ENCODE data around the gene BTBD17. TPM values are rescaled to one million over a fixed set of nuclear protein-coding genes. Genes with fewer than 3 reads are reported as not detected.

The BTBD17 gene
- total RNA-seq, 1 donor from 2014 or later: not detected

DNA sequence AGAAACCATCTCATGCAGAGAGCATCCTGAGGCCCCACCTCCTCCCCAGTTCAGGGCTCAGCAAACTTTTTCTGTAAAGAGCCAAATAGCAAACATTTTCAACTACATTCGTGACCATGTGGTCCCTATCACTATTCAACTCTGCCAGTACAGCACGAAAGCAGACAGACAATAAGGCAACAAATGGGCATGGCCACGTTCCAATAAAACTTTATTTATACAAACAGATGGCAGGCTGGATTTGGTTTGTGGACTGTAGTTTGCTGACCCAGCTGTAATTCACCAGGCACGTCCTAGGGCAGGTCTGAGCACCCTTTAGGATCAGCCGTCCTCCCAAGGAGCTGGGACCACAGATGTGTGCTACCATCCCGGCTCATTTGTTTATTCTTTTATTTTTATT is 43.1 kb upstream of the BTBD17 start:
- Histone ChIP-seq H3K36me3 (ENCODE audit: insufficient read depth, low read length) (no peaks in the 10 kb centered on the region), H4K20me1 (ENCODE audit: insufficient read depth, low read length) (no peaks in the 10 kb centered on the region), H3K27ac (ENCODE audit: low read depth, low read length) (no peak overlapping the region), H3K27me3 (ENCODE audit: insufficient read depth, low read length) (no peaks in the 10 kb centered on the region), H3K9ac (ENCODE audit: low read length) (no peak overlapping the region), H3K79me2 (ENCODE audit: insufficient read depth, low read length) (no peaks in the 10 kb centered on the region), H2AFZ (ENCODE audit: low read depth, low read length) (no peak overlapping the region), H3K4me3 (ENCODE audit: insufficient read depth, low read depth, low read length) (no peak overlapping the region), H3K9me3 (ENCODE audit: insufficient read depth, low read depth, low read length) (no peaks in the 10 kb centered on the region), H3K4me1 (ENCODE audit: insufficient read depth, low read length) (no peaks in the 10 kb centered on the region), H3K4me2 (ENCODE audit: low read length) (no peak overlapping the region)
- Mint-ChIP-seq H3K4me1 (ENCODE audit: low read depth, unreplicated experiment) (no peaks in the 10 kb centered on the region), H3K27ac (ENCODE audit: unreplicated experiment) (no peak overlapping the region), H3K27me3 (ENCODE audit: low read depth, unreplicated experiment) (peaks cover 18% of the 10 kb centered on the region), H3K36me3 (ENCODE audit: low read depth, unreplicated experiment) (no peaks in the 10 kb centered on the region), H3K9me3 (ENCODE audit: unreplicated experiment) (no peaks in the 10 kb centered on the region), H3K4me3 (ENCODE audit: unreplicated experiment) (no peak overlapping the region)
- DNase-seq (ENCODE audit: low read depth) (no peak), FAIRE-seq (no peak)
- TF ChIP-seq, protein P1, sequence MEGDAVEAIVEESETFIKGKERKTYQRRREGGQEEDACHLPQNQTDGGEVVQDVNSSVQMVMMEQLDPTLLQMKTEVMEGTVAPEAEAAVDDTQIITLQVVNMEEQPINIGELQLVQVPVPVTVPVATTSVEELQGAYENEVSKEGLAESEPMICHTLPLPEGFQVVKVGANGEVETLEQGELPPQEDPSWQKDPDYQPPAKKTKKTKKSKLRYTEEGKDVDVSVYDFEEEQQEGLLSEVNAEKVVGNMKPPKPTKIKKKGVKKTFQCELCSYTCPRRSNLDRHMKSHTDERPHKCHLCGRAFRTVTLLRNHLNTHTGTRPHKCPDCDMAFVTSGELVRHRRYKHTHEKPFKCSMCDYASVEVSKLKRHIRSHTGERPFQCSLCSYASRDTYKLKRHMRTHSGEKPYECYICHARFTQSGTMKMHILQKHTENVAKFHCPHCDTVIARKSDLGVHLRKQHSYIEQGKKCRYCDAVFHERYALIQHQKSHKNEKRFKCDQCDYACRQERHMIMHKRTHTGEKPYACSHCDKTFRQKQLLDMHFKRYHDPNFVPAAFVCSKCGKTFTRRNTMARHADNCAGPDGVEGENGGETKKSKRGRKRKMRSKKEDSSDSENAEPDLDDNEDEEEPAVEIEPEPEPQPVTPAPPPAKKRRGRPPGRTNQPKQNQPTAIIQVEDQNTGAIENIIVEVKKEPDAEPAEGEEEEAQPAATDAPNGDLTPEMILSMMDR (IDR thresholded peaks at IDR 0.05; ENCODE audit: insufficient read depth, low read depth, low read length): no peak
- TF ChIP-seq EZH2 (IDR thresholded peaks at IDR 0.05; ENCODE audit: insufficient read depth, low read length): no peak

DNA sequence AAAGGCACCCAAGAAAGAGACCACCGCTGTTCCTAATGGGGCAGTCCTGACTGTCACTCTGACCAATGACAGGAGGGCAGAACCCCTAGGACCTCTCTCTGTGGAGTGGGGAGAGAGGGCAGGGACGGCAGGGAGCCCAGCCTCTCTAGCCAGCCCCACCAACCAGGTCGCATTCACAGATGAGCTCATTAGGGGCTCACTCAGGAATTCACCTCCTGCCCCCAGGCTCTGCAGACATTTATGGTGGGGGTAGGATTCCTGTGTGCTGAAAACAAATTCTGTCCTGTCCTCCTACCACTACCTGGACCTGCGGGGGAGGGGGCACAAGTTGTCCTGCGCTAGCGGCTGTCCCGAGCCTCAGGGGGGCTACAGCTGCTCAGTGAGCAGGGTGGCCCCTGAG is 42.5 kb upstream of the BTBD17 start:
- Histone ChIP-seq H3K9ac (ENCODE audit: low read length) (no peak overlapping the region), H3K27me3 (ENCODE audit: insufficient read depth, low read length) (no peaks in the 10 kb centered on the region), H3K36me3 (ENCODE audit: insufficient read depth, low read length) (no peaks in the 10 kb centered on the region), H3K9me3 (ENCODE audit: insufficient read depth, low read depth, low read length) (no peaks in the 10 kb centered on the region), H3K4me1 (ENCODE audit: insufficient read depth, low read length) (no peaks in the 10 kb centered on the region), H3K4me3 (ENCODE audit: insufficient read depth, low read depth, low read length) (no peak overlapping the region), H2AFZ (ENCODE audit: low read depth, low read length) (no peak overlapping the region), H4K20me1 (ENCODE audit: insufficient read depth, low read length) (no peaks in the 10 kb centered on the region), H3K79me2 (ENCODE audit: insufficient read depth, low read length) (no peaks in the 10 kb centered on the region), H3K27ac (ENCODE audit: low read depth, low read length) (no peak overlapping the region), H3K4me2 (ENCODE audit: low read length) (no peak overlapping the region)
- DNase-seq (ENCODE audit: low read depth) (no peak), FAIRE-seq (no peak)
- no peak overlapping the region for H3K4me3 Mint-ChIP-seq (ENCODE audit: unreplicated experiment)
- H3K27ac Mint-ChIP-seq (ENCODE audit: unreplicated experiment): no peak overlapping the region
- H3K27me3 Mint-ChIP-seq (ENCODE audit: low read depth, unreplicated experiment): peaks cover 23% of the 10 kb centered on the region
- H3K36me3 Mint-ChIP-seq (ENCODE audit: low read depth, unreplicated experiment): no peaks in the 10 kb centered on the region
- H3K4me1 Mint-ChIP-seq (ENCODE audit: low read depth, unreplicated experiment): no peaks in the 10 kb centered on the region
- H3K9me3 Mint-ChIP-seq (ENCODE audit: unreplicated experiment): no peaks in the 10 kb centered on the region
- TF ChIP-seq, protein P1 (IDR thresholded peaks at IDR 0.05; ENCODE audit: insufficient read depth, low read depth, low read length): no peak
- no peak for TF ChIP-seq EZH2 (IDR thresholded peaks at IDR 0.05; ENCODE audit: insufficient read depth, low read length)

DNA sequence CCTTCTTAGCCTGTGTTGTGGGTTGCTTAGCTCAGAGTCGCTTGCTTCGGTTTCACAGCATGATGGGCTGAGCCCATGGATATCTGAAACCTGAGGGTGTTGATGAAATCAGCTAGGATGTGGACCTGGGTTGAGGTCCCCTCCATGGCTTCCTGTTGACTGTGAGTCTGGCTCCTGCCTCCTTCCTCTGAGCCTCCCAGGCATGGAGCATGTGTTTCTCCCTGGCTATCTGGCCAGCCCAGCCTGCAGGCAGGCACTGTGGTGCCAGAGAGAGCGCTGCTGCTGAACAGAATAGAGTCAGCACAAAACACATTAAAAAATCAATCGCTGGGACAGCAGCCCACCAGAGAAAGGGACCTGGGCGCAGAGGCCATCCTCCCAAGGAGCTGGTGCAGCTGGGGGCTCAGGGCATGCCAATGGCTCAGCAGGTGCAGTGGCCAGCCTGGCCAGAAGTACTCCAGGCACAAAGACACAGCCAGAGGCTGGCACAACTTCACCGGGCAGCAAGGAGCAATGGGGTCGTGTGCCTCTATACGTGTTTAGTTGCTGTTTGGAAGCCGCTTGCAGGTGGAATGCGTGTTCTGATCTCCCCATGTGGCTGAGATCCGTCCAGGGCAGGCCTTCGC is 42.0 kb upstream of the BTBD17 start:
- no peaks in the 10 kb centered on the region for H3K9me3 ChIP-seq (ENCODE audit: insufficient read depth, low read depth, low read length)
- no peaks in the 10 kb centered on the region for H4K20me1 ChIP-seq (ENCODE audit: insufficient read depth, low read length)
- Mint-ChIP-seq H3K4me1 (ENCODE audit: low read depth, unreplicated experiment) (no peaks in the 10 kb centered on the region), H3K36me3 (ENCODE audit: low read depth, unreplicated experiment) (no peaks in the 10 kb centered on the region), H3K9me3 (ENCODE audit: unreplicated experiment) (no peaks in the 10 kb centered on the region), H3K27me3 (ENCODE audit: low read depth, unreplicated experiment) (peaks cover 24% of the 10 kb centered on the region), H3K4me3 (ENCODE audit: unreplicated experiment) (no peak overlapping the region), H3K27ac (ENCODE audit: unreplicated experiment) (no peak overlapping the region)
- no peak overlapping the region for H3K9ac ChIP-seq (ENCODE audit: low read length)
- no peaks in the 10 kb centered on the region for H3K79me2 ChIP-seq (ENCODE audit: insufficient read depth, low read length)
- H2AFZ ChIP-seq (ENCODE audit: low read depth, low read length): no peak overlapping the region
- DNase-seq (ENCODE audit: low read depth): no peak
- H3K36me3 ChIP-seq (ENCODE audit: insufficient read depth, low read length): no peaks in the 10 kb centered on the region
- no peak overlapping the region for H3K4me3 ChIP-seq (ENCODE audit: insufficient read depth, low read depth, low read length)
- no peaks in the 10 kb centered on the region for H3K4me1 ChIP-seq (ENCODE audit: insufficient read depth, low read length)
- no peak overlapping the region for H3K4me2 ChIP-seq (ENCODE audit: low read length)
- no peak for FAIRE-seq
- H3K27me3 ChIP-seq (ENCODE audit: insufficient read depth, low read length): no peaks in the 10 kb centered on the region
- TF ChIP-seq, protein P1 (IDR thresholded peaks at IDR 0.05; ENCODE audit: insufficient read depth, low read depth, low read length): no peak
- no peak for TF ChIP-seq EZH2 (IDR thresholded peaks at IDR 0.05; ENCODE audit: insufficient read depth, low read length)
- no peak overlapping the region for H3K27ac ChIP-seq (ENCODE audit: low read depth, low read length)
